ENCODE data around the gene ADGRD1.

DNA sequence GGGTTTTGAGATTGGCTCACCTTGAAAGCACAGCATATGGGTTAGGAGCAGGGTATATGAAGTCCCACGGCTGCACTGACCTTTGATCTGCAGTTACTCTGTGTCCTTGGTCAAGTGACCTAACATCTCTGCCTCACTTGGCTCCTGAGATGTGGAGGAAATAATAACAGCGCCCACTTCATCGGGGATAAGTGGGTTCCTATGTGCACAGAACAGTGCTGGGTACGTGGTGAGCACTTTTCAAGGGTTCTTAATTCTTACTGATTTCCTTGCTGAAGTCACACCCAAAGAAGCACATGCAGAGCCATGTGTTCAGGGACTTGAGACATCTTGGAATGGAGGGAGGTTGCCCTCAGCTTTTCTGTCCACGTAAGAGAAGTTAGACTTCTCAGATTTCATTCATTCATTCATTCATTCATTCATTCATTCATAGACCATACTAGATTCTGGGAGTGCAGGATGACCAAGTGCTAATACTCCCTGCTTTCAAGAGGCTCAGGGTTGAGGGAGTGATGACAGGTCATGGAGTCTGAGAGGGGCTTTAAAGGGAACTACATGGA lies 39.4 kb downstream of the ADGRD1 start:
- no peak for TF ChIP-seq TAF1 (IDR thresholded peaks at IDR 0.05; ENCODE audit: borderline replicate concordance, insufficient read depth, low read length)
- TF ChIP-seq POLR2AphosphoS5 (IDR thresholded peaks at IDR 0.05; ENCODE audit: low read depth, low read length) = no peak
- TF ChIP-seq REST (IDR thresholded peaks at IDR 0.05; ENCODE audit: insufficient read depth in 1 of 2, low read depth in 2 of 2, low read length in 2 of 2) = no peak
- no peak for TF ChIP-seq SIN3A (IDR thresholded peaks at IDR 0.05; ENCODE audit: borderline replicate concordance, insufficient read depth, low read length)

All from PFSK-1 (cell line).